HG02840 (cell line): ENCODE data around the gene KCNH1.
"Not testable (repeated sequence)": the region's sequence is repeated elsewhere in the genome, so short reads cannot be mapped to it uniquely, and the experiment has no call there.

ENCODE experiments used
- ATAC-seq: cut with Tn5 transposase; IDR thresholded peaks from one replicate; pipeline ENCODE4 v1.9.1; 2021; ENCODE audit warnings: mild to moderate bottlenecking, moderate library complexity, moderate number of reproducible peaks; ENCODE audit not compliant: unreplicated experiment, low FRiP score

The KCNH1 gene

DNA sequence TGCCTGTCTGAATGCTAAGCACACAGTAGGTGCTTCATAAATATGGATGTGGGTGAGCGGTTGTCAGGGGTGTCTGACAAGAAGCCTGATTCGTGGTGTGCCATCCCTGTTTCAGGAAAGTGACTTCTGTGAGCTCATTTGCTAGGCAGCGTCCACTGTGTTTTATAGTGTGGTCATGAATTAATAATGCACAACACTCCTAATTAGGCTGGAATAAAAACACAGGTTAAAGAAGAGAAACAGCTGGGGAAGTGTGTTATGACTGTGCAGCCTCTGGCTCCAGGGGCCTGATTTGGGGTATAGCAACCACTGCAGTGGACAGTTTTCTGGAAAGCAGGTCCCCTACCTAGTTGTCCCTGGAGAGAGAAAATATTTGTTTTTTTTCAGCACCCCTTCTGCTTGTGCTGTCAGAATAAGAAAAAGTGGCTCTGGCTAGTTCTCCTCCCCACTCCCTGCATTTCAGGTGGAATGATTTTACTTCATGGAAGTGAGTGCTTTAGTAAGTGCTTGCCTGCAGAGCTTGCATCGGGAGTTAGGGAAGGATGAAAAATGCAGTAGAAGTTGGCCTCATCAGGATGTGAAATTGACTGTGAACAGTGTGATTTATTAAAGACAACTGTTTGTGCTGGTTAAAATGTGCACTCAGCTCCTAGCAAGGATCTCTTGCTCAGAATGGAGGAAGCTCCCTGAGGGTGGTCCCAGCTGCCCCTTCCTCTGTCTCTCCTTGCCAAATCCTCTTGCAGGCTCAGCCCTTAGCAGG lies 471.5 kb downstream of the KCNH1 start:
- ATAC-seq, result no peak

- not testable (repeated sequence) for ATAC-seq
Observed at GRCh38 chr1:210661520-210661919, 472.4 kb downstream of the KCNH1 start.

DNA sequence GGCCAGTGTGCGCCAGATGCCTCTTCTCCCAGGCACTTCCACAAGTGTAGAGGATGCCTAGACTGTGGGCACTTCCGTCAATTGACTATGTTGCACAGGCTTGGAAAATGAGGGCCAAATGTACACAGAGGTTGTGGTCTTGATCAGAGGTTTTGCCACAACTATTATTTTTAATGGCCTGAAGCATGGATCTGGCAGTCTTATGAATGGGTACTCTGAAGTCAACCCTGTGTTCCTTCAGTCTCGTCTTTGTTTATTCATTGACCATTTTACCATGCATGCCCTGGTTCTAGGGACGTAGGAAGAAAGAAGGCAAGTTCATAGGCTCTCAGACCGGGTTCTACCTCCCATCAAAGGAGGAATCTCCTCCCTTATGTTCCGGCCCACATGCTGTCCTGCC lies 476.1 kb downstream of the KCNH1 start:
- ATAC-seq, result no peak

GRCh38 chr1:210655511-210655910 lies 478.4 kb downstream of the KCNH1 start:
- no peak for ATAC-seq

- no peak for ATAC-seq
Observed at GRCh38 chr1:210654176-210654981, 479.6 kb downstream of the KCNH1 start.

DNA sequence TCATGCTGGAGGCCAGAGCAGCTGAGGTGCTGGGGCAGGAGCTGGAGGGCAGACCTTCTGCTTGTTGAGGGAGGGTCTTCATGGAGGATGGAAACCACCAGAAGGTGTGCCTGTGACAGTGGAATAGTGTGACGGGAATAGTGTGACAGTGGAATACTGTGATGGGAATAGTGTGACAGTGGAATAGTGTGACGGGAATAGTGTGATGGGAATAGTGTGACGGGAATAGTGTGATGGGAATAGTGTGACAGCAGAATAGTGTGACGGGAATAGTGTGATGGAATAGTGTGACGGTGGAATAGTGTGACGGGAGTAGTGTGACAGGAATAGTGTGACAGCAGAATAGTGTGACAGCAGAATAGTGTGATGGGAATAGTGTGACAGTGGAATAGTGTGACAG lies 480.2 kb downstream of the KCNH1 start:
- ATAC-seq, result no peak

- no peak for ATAC-seq
Observed at GRCh38 chr1:210652329-210652954, 481.5 kb downstream of the KCNH1 start.

DNA sequence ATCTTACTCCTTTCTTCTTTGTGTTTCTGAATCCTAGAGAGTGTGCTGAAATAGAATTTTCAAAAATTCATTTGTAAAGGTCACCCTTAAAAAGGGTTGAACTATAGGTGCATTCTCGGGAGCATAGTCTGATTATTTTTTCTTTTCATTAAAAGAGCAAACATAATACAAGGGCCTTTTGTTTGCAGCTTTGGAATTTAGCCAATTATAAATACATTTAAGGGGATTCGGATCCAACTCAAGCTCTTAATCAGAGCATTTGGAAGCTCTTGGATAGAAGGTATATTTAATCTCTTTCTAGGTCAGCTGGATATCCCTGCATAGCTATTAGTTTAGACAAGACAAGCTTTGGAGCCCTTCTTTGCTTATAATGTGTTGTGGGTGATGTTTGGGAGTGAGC lies 483.5 kb downstream of the KCNH1 start:
- ATAC-seq, result no peak

- ATAC-seq, result no peak
Observed at GRCh38 chr1:210648588-210649269, 485.2 kb downstream of the KCNH1 start.

DNA sequence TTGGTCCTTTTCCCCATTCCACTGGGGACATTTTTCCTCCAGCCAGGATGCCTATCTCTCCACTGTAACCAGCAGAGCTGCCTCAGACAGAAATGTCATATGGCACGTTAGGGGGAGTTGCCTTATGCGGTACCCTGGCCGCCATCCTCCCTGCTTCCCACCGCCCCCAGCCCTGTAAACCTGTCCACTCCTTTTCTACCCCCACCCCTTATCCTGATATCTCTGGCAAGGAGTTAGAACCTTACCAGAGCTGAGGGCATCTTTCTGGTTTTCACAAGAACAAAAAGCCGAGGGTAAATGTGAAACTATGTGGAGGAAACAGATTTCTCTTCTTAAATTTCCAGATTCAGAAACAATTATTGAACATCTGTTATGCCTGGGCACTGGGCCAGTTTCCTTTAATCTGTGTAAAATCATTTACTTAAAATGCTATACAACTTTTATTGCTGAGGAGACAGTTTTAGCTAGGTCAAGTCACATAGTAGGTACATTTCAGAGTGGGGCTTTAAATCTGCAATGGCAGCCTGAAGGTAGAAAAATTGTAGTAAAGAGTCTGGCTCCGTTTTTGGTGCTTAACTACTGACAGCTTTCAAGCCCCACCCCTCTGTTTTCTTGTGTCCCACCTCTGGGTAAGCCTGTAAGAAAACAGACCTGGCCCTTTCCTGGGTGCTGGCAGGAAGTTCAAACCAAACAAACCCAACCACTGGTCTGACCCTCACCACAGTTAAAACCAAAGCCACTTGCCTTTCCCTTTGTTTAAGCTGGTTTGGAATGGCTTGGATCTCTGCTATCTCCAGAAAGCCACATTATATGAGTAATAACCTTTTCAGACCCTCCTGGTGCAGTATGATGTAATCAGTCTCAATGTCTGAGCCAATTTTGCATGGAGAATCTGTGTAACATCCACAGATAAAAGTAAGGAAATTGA lies 486.3 kb downstream of the KCNH1 start:
- no peak for ATAC-seq

DNA sequence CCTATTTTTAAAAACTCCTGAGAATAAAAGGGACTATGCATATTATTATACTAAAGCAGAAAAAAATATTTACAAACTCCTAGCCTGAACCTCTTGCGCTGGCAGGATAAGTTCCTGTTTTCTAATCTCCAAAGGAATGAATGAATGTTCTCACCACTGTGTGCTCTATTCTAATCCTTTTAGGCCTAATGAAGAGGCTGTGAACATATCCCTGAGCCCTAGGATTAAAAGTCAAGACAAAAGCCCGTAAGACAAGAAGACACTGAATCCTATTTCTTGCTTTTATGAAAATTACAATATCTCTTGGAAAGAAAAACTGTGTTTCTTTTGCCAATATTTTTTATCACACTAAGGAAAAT lies 487.7 kb downstream of the KCNH1 start:
- ATAC-seq, result no peak

GRCh38 chr1:210645582-210646257 lies 488.2 kb downstream of the KCNH1 start:
- no peak for ATAC-seq

GRCh38 chr1:210641582-210641981 lies 492.4 kb downstream of the KCNH1 start:
- no peak for ATAC-seq

GRCh38 chr1:210635108-210635507 lies 498.8 kb downstream of the KCNH1 start:
- no peak for ATAC-seq

DNA sequence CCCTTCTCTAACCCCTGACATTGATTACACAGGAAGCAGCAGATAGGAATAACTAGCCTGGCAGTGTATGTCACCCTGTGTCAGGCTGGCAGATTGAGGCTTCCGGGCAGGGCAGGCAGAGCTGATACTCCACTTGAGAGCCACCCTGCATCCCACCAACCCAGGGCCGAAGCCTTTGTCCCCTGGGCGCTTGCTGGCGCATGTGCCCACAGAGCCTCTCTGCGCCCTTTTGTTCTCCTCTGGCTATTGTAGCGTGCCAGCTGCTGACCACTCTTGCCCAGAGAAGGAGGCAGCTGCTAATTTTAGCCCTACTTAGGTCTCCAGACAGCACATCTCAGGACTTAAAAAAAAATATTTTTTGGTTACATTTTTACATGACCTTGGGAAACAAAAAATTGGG lies 500.3 kb downstream of the KCNH1 start:
- no peak for ATAC-seq

DNA sequence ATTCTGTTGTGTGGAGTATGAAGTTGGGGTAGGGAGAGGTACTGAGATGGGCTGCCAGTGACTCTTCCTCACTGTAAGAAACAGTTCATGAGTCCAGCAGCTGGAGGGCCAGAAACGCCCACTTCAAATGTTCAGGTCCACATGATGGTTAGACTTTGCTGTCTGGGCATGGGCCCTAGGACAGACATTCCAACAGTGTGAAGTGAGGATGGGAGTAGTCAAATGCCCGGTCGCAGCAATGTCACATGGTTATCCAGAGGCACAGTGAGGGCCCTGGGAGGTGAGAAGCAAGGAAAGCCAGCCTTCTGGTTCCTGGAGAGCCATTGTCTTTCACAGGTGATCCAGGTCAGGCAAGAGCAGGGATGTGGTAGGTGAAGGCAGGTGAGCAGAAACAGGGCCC lies 500.8 kb downstream of the KCNH1 start:
- no peak for ATAC-seq

DNA sequence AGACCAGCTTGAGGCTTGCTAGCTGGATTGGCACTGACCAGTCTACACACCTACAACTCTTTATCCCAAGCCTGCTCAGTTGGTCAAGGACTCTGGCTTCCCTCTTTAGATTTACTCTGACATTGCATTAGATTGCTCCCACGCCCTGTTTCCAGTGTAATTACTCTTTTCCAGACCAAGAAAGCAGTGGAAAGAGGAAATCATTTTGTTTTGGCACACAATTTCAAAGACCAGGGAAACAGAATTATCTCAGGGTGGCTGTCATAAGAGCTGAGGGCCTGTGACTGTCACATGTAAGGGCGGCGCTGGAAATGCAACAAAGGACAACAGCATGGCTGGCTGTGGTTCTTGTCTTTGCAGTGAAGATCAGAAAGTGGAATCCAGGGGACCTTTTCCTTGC lies 502.5 kb downstream of the KCNH1 start:
- ATAC-seq, result no peak

DNA sequence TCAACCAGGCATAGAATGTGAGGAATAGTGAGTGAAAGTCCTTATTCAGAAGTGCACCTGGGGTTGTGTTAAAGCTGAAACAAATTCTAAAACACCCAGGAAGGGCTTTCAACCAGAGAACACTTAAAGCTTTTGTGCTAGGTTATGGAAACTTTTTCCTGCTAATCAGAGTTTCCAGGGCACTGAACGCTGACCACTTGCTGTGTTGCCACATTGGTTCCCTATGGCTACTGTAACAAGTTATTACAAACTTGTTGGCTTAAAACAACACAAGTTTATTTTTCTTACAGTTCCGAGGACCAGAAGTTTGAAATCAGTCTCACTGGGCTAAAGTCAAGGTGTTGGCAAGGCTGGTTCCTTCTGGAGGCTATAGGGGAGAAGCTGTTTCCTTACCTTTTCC lies 504.7 kb downstream of the KCNH1 start:
- ATAC-seq, result no peak

DNA sequence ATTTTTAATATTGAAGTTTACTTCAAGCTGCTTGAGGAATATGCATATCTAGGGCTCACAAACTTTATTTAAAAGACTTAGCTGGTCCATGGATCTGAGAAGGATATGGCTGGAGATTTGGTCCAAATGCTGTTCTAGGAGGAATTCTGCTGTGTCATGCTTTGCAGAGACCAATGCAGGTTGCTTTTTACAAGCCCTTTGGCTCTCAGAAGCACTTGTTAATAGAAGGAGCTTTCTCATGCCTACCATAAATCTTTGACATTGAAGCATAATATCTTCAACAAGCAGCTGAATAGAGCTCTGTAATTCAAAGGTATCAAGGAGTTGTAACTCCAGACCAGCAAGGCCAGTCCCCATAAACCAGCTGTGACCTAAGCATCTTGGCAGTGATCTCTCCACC lies 506.2 kb downstream of the KCNH1 start:
- no peak for ATAC-seq
